Astrocyte (in vitro differentiated cells and primary cell): Measurements from ENCODE around the gene PFKFB4. TPM values are rescaled to one million over a fixed set of nuclear protein-coding genes. Genes with fewer than 3 reads are reported as not detected.

Experiments used
- DNase-seq: peaks from one replicate; pipeline ENCODE4 v3.0.0-alpha.2; 2010; ENCODE audit warnings: low read depth
- FAIRE-seq: peaks from 2 replicates; lab custom pipeline; 2011; peaks lifted over from hg19 to GRCh38; lab: Jason Lieb, UNC
- H2AFZ ChIP-seq: 2 replicates; pipeline ENCODE4 v1.6.0; 2012; ENCODE audit warnings: low read depth, low read length, inconsistent platforms
- H3K27ac ChIP-seq: 2 replicates; pipeline ENCODE4 v1.5.1; 2011; ENCODE audit warnings: low read depth, low read length, inconsistent platforms
- H3K27me3 ChIP-seq: 2 replicates; pipeline ENCODE4 v1.6.0; 2011; ENCODE audit warnings: low read length, inconsistent platforms; ENCODE audit not compliant: insufficient read depth
- H3K36me3 ChIP-seq: 2 replicates; pipeline ENCODE4 v1.5.1; 2011; ENCODE audit warnings: low read length, inconsistent platforms; ENCODE audit not compliant: insufficient read depth
- H3K4me1 ChIP-seq: 2 replicates; pipeline ENCODE4 v1.5.1; 2011; ENCODE audit warnings: low read length, inconsistent platforms; ENCODE audit not compliant: insufficient read depth
- H3K4me2 ChIP-seq: 2 replicates; pipeline ENCODE4 v1.6.0; 2012; ENCODE audit warnings: low read length, inconsistent platforms
- H3K4me3 ChIP-seq: 2 replicates; pipeline ENCODE4 v1.5.1; 2011; ENCODE audit warnings: low read depth, mild to moderate bottlenecking, low read length, inconsistent platforms; ENCODE audit not compliant: insufficient read depth
- H3K79me2 ChIP-seq: 2 replicates; pipeline ENCODE4 v1.6.0; 2012; ENCODE audit warnings: mild to moderate bottlenecking, low read length, inconsistent platforms; ENCODE audit not compliant: insufficient read depth
- H3K9ac ChIP-seq: 2 replicates; pipeline ENCODE4 v1.6.0; 2012; ENCODE audit warnings: mild to moderate bottlenecking, low read length, inconsistent platforms
- H3K9me3 ChIP-seq: 2 replicates; pipeline ENCODE4 v1.5.1; 2012; ENCODE audit warnings: low read depth, mild to moderate bottlenecking, low read length, inconsistent platforms; ENCODE audit not compliant: insufficient read depth
- H4K20me1 ChIP-seq: 2 replicates; pipeline ENCODE4 v1.6.0; 2012; ENCODE audit warnings: low read length, inconsistent platforms; ENCODE audit not compliant: insufficient read depth
- H3K27ac Mint-ChIP-seq: one replicate; pipeline ENCODE4 v1.8.0; 2021; ENCODE audit warnings: mild to moderate bottlenecking, mixed read lengths; ENCODE audit not compliant: unreplicated experiment
- H3K27me3 Mint-ChIP-seq: one replicate; pipeline ENCODE4 v1.8.0; 2021; ENCODE audit warnings: low read depth, mixed read lengths; ENCODE audit not compliant: unreplicated experiment
- H3K36me3 Mint-ChIP-seq: one replicate; pipeline ENCODE4 v1.8.0; 2021; ENCODE audit warnings: low read depth, mixed read lengths; ENCODE audit not compliant: unreplicated experiment
- H3K4me1 Mint-ChIP-seq: one replicate; pipeline ENCODE4 v1.8.0; 2021; ENCODE audit warnings: low read depth, mixed read lengths; ENCODE audit not compliant: unreplicated experiment
- H3K4me3 Mint-ChIP-seq: one replicate; pipeline ENCODE4 v1.8.0; 2021; ENCODE audit warnings: mild to moderate bottlenecking, moderate library complexity, mixed read lengths; ENCODE audit not compliant: unreplicated experiment
- H3K9me3 Mint-ChIP-seq: one replicate; pipeline ENCODE4 v1.8.0; 2021; ENCODE audit warnings: mild to moderate bottlenecking, mixed read lengths; ENCODE audit not compliant: unreplicated experiment
- CTCF ChIP-seq: IDR thresholded peaks from 2 replicates; pipeline ENCODE4 v1.5.1; 2011; ENCODE audit warnings: low read depth, mild to moderate bottlenecking, inconsistent platforms, low read length, moderate library complexity; ENCODE audit not compliant: insufficient read depth
- EZH2 ChIP-seq: IDR thresholded peaks from 2 replicates; pipeline ENCODE4 v1.6.1; 2012; ENCODE audit warnings: mild to moderate bottlenecking, low read length, inconsistent platforms; ENCODE audit not compliant: insufficient read depth
- total RNA-seq: library from RNA; stranded (reverse); gene quantifications from 2 replicates; pipeline ENCODE4 v1.2.1, GENCODE V29; 2021

The PFKFB4 gene
- total RNA-seq, 1 donor from 2014 or later: 27.8 TPM

GRCh38 chr3:48502728-48503168, 53.9 kb downstream of the PFKFB4 start:
- Histone ChIP-seq H2AFZ (no peak overlapping the region), H3K4me1 (peaks cover 27% of the 10 kb centered on the region), H3K9ac (no peak overlapping the region), H3K4me3 (peak overlapping the region; percentile 74), H3K27ac (no peak overlapping the region), H3K36me3 (no peaks in the 10 kb centered on the region), H3K4me2 (peak overlapping the region; percentile 100), H3K27me3 (no peaks in the 10 kb centered on the region), H3K79me2 (peaks cover 29% of the 10 kb centered on the region), H3K9me3 (no peaks in the 10 kb centered on the region), H4K20me1 (peaks cover 18% of the 10 kb centered on the region)
- Mint-ChIP-seq H3K36me3 (peaks cover 18% of the 10 kb centered on the region), H3K27ac (peak overlapping the region; percentile 87), H3K27me3 (no peaks in the 10 kb centered on the region), H3K4me3 (peak overlapping the region; percentile 88), H3K4me1 (peaks cover 17% of the 10 kb centered on the region), H3K9me3 (peaks cover 3% of the 10 kb centered on the region)
- DNase-seq (no peak), FAIRE-seq (no peak)
- TF ChIP-seq CTCF (no peak), EZH2 (no peak)

GRCh38 chr3:48502121-48502520, 54.5 kb downstream of the PFKFB4 start:
- TF ChIP-seq EZH2: no peak
- no peak for TF ChIP-seq CTCF
- peaks cover 19% of the 10 kb centered on the region for H3K36me3 Mint-ChIP-seq
- H3K4me1 ChIP-seq: peaks cover 21% of the 10 kb centered on the region

GRCh38 chr3:48501196-48501595, 55.4 kb downstream of the PFKFB4 start:
- Histone ChIP-seq H3K9ac (no peak overlapping the region), H3K9me3 (no peaks in the 10 kb centered on the region)
- no peak for FAIRE-seq

More at GRCh38 chr3:48502121-48502520, 54.5 kb downstream of the PFKFB4 start:
- no peaks in the 10 kb centered on the region for H3K9me3 ChIP-seq
- H3K27ac ChIP-seq: no peak overlapping the region
- peaks cover 18% of the 10 kb centered on the region for H4K20me1 ChIP-seq
- peaks cover 14% of the 10 kb centered on the region for H3K4me1 Mint-ChIP-seq
- peak overlapping the region; percentile 100 for H3K4me2 ChIP-seq
- H3K36me3 ChIP-seq: no peaks in the 10 kb centered on the region
- no peak overlapping the region for H3K27ac Mint-ChIP-seq
- no peaks in the 10 kb centered on the region for H3K27me3 Mint-ChIP-seq
- peaks cover 29% of the 10 kb centered on the region for H3K79me2 ChIP-seq
- H2AFZ ChIP-seq: no peak overlapping the region
- H3K4me3 Mint-ChIP-seq: peak overlapping the region; percentile 88
- peaks cover 3% of the 10 kb centered on the region for H3K9me3 Mint-ChIP-seq
- H3K4me3 ChIP-seq: no peak overlapping the region
- no peak for FAIRE-seq
- H3K9ac ChIP-seq: no peak overlapping the region
- DNase-seq: no peak
- H3K27me3 ChIP-seq: no peaks in the 10 kb centered on the region

More at GRCh38 chr3:48501196-48501595, 55.4 kb downstream of the PFKFB4 start:
- Histone ChIP-seq H4K20me1 (peaks cover 18% of the 10 kb centered on the region), H3K4me1 (peaks cover 21% of the 10 kb centered on the region), H3K4me2 (no peak overlapping the region), H3K27ac (no peak overlapping the region), H3K27me3 (no peaks in the 10 kb centered on the region), H3K4me3 (no peak overlapping the region), H3K36me3 (peaks cover 3% of the 10 kb centered on the region), H3K79me2 (peaks cover 29% of the 10 kb centered on the region), H2AFZ (no peak overlapping the region)
- Mint-ChIP-seq H3K4me1 (peaks cover 14% of the 10 kb centered on the region), H3K4me3 (no peak overlapping the region), H3K9me3 (peaks cover 3% of the 10 kb centered on the region), H3K36me3 (peaks cover 19% of the 10 kb centered on the region), H3K27ac (peak overlapping the region; percentile 75), H3K27me3 (no peaks in the 10 kb centered on the region)
- DNase-seq: no peak
- TF ChIP-seq CTCF (no peak), EZH2 (no peak)
